ENCODE measurements around the gene PTGER4.
"Not testable (repeated sequence)": the region's sequence is repeated elsewhere in the genome, so short reads cannot be mapped to it uniquely, and the experiment has no call there.

PTGER4 gene

GRCh38 chr5:40714001-40714400 lies 34.3 kb downstream of the PTGER4 start:
- no peaks in the 10 kb centered on the region for H3K4me1 Mint-ChIP-seq
- peaks cover 49% of the 10 kb centered on the region for H3K36me3 Mint-ChIP-seq (ENCODE audit: low read depth)
- H3K9me3 Mint-ChIP-seq = peaks cover 8% of the 10 kb centered on the region
- peak overlapping the region in 2 of 3 experiments; percentile 41 to 47 for H3K27ac Mint-ChIP-seq
- H3K27me3 Mint-ChIP-seq (ENCODE audit: low read depth) = no peaks in the 10 kb centered on the region
- no peak overlapping the region for H3K4me3 Mint-ChIP-seq
- TF ChIP-seq, protein P1, sequence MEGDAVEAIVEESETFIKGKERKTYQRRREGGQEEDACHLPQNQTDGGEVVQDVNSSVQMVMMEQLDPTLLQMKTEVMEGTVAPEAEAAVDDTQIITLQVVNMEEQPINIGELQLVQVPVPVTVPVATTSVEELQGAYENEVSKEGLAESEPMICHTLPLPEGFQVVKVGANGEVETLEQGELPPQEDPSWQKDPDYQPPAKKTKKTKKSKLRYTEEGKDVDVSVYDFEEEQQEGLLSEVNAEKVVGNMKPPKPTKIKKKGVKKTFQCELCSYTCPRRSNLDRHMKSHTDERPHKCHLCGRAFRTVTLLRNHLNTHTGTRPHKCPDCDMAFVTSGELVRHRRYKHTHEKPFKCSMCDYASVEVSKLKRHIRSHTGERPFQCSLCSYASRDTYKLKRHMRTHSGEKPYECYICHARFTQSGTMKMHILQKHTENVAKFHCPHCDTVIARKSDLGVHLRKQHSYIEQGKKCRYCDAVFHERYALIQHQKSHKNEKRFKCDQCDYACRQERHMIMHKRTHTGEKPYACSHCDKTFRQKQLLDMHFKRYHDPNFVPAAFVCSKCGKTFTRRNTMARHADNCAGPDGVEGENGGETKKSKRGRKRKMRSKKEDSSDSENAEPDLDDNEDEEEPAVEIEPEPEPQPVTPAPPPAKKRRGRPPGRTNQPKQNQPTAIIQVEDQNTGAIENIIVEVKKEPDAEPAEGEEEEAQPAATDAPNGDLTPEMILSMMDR (IDR thresholded peaks at IDR 0.05; ENCODE audit: unreplicated experiment in 3 of 3) = no peak

- Mint-ChIP-seq H3K4me1 (no peaks in the 10 kb centered on the region), H3K27me3 (ENCODE audit: low read depth) (no peaks in the 10 kb centered on the region), H3K4me3 (no peak overlapping the region), H3K27ac (peak overlapping the region in 1 of 3 experiments; percentile 1), H3K9me3 (peaks cover 13% of the 10 kb centered on the region), H3K36me3 (ENCODE audit: low read depth) (peaks cover 52% of the 10 kb centered on the region)
- TF ChIP-seq, protein P1 (IDR thresholded peaks at IDR 0.05; ENCODE audit: unreplicated experiment in 3 of 3) = no peak
Observed at GRCh38 chr5:40716000-40716399, 36.3 kb downstream of the PTGER4 start.

DNA sequence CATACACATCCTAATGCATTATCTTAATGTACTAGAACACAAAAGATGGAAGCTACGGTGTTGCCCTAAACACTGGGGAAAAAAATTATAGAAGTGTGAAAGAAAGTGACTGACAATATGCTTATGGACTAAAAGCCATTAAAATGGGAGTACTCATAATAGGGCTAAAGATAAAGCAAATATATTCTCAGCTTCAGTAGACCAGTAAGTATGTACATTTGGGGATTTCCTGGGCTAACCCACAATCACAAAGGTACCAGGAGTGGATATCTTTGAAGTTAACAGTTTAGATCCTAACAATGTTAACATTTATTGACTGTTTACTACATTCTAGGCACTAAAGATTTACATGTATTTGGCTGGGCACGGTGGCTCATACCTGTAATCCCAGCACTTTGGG lies 36.9 kb downstream of the PTGER4 start:
- Mint-ChIP-seq H3K4me3 (no peak overlapping the region), H3K27me3 (ENCODE audit: low read depth) (no peaks in the 10 kb centered on the region), H3K4me1 (no peaks in the 10 kb centered on the region), H3K36me3 (ENCODE audit: low read depth) (peaks cover 54% of the 10 kb centered on the region), H3K9me3 (peaks cover 19% of the 10 kb centered on the region), H3K27ac (no peak overlapping the region)
- TF ChIP-seq, protein P1 (IDR thresholded peaks at IDR 0.05; ENCODE audit: unreplicated experiment in 3 of 3) = no peak

DNA sequence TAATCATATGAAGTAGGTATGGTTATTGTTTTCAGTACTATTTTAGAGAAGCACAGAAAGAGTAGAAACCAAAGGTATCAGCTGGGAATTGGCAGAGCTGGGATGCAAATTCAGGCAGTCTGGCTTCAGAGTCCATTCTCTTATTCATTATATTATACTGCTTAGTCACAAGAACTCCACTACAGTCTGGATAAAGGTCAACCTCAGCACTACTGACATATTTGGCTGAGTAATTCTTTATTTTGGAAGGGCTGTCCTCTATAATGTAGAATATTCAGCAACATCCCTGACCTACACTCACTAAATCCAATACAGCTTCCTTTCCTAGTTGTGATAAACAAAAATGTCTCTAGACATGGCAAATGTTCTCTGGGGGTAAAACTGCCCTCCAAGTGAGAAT lies 37.6 kb downstream of the PTGER4 start:
- H3K27me3 Mint-ChIP-seq (ENCODE audit: low read depth) = no peaks in the 10 kb centered on the region

GRCh38 chr5:40720069-40720468 lies 40.4 kb downstream of the PTGER4 start:
- Mint-ChIP-seq H3K4me3 (no peak overlapping the region), H3K27me3 (ENCODE audit: low read depth) (no peaks in the 10 kb centered on the region), H3K9me3 (peaks cover 29% of the 10 kb centered on the region), H3K36me3 (ENCODE audit: low read depth) (peaks cover 75% of the 10 kb centered on the region), H3K4me1 (no peaks in the 10 kb centered on the region), H3K27ac (no peak overlapping the region)
- TF ChIP-seq, protein P1 (IDR thresholded peaks at IDR 0.05; ENCODE audit: unreplicated experiment in 3 of 3) = no peak

More for the DNA sequence above, 37.6 kb downstream of the PTGER4 start:
- Mint-ChIP-seq H3K36me3 (ENCODE audit: low read depth) (peaks cover 56% of the 10 kb centered on the region), H3K27ac (peak overlapping the region in 2 of 3 experiments; percentile 60 to 62), H3K4me3 (no peak overlapping the region), H3K9me3 (peaks cover 23% of the 10 kb centered on the region), H3K4me1 (no peaks in the 10 kb centered on the region)
- TF ChIP-seq, protein P1 (IDR thresholded peaks at IDR 0.05; ENCODE audit: unreplicated experiment in 3 of 3) = no peak

GRCh38 chr5:40722497-40722911 lies 42.8 kb downstream of the PTGER4 start:
- H3K27ac Mint-ChIP-seq; H3K27me3 Mint-ChIP-seq (ENCODE audit: low read depth); H3K4me3 Mint-ChIP-seq; H3K4me1 Mint-ChIP-seq: not testable (repeated sequence)
- Mint-ChIP-seq H3K36me3 (ENCODE audit: low read depth) (peaks cover 84% of the 10 kb centered on the region), H3K9me3 (peaks cover 32% of the 10 kb centered on the region)
